GM12801 (cell line): ENCODE results near the gene AGAP3.

ENCODE experiments used
- CTCF ChIP-seq: IDR thresholded peaks from one replicate; pipeline ENCODE4 v1.5.1; 2011; ENCODE audit warnings: control low read depth; ENCODE audit not compliant: insufficient read length; ENCODE audit errors: extremely low read depth

Gene AGAP3

GRCh38 chr7:151064993-151065392 is 21.3 kb upstream of the AGAP3 start:
- TF ChIP-seq CTCF, result no peak

- no peak for TF ChIP-seq CTCF
Measured at GRCh38 chr7:151065516-151065915, 20.8 kb upstream of the AGAP3 start.

GRCh38 chr7:151066273-151066974 is 19.9 kb upstream of the AGAP3 start:
- no peak for TF ChIP-seq CTCF

GRCh38 chr7:151068069-151068773 is 18.1 kb upstream of the AGAP3 start:
- TF ChIP-seq CTCF, result no peak

- no peak for TF ChIP-seq CTCF
Measured at GRCh38 chr7:151069841-151070573, 16.3 kb upstream of the AGAP3 start.

GRCh38 chr7:151070574-151070960 is 15.7 kb upstream of the AGAP3 start:
- TF ChIP-seq CTCF, result no peak
